ENCODE measurements around the gene SMG7.

SMG7 gene

DNA sequence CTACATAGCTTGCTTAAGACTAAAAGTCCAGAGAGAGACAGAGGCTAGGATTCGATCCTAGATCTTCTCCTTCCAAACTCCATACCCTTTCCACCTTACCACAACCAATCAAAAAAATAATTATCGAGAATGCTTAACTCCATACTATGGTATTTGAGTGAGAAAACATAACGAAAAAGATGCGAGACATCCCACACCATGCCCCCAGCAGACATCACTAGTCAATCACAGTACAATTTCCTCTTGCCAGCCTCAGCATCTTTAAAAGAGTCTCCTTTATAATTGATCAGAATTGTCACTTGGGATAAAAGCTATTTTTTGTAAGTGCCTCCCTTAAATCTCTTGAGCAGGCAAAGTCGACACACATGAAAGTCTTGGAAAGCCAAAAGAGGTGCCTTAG, 117.1 kb downstream of the SMG7 start:
- DNase-seq (ENCODE audit: low read depth in 2 of 2): no peak

DNA sequence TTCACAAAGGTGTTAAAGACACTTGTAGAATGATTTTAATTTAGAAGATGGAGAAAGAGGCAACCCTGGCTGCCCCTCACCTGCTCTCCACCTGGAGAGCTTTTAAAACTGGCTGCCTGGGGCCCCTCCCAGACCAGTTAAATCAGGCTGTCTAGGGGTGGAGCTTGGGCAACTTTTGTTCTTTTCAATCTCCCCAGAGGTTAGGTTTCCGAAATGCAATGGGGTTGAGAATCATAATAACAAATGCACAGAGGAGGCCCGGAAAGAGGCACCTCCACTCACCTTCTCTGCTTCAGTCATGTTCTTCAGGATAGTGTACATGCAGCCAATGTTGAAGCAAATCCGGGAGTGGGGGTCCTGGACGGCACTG, 117.6 kb downstream of the SMG7 start:
- no peak for DNase-seq (ENCODE audit: low read depth in 2 of 2)

DNA sequence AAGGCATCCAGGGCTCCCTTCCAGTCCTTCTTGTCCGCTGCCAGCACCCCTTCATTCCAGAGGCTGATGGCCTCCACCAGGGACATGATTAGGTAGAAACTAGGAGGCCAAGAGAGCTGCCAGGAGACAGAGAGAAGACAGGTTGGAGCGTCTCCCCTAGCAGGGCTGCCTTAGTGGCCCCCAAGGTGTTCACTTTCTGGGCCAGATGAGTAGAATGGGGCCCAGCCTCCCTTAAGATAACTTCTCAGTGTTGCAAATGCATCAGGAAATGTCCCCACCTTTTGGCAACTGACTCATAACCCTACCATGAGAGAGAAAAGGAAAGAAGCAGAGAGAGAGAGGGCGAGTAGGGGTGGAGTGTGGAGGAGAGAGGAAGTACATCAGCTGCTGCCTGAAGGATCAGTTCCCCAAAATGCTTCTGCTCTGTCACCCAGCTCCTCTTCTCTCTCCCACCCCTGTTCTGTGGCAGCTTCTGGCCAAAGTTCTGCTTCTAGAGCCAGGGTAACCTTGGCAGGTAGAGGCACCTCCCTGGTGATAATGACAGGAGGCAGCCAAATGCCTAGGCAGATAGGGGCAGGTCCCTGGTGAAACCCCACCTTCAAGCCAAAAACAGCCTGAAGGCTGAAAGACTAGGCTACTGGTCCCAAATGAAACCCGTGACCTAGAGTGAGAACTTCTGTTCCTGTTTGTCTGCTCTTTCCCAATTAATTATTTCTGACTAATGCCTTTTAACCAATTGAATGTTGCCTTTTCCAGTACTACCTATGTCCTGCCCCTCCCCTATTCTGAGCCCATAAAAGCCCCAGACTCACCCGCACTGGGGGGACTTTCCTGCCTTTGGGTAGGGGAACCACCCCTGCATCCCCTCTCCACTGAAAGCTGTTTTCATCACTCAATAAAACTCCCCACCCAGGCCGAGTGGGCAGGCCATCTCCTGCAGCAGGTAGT, 118.2 kb downstream of the SMG7 start, which contains the start of gene NCF2:
TSS of gene NCF2 (minus strand) at position 216 of the 948 bp plus-strand sequence. CDS start at position 86, 130 bp downstream.
- peak; percentile 18 to 19 for DNase-seq (ENCODE audit: low read depth in 2 of 2)

DNA sequence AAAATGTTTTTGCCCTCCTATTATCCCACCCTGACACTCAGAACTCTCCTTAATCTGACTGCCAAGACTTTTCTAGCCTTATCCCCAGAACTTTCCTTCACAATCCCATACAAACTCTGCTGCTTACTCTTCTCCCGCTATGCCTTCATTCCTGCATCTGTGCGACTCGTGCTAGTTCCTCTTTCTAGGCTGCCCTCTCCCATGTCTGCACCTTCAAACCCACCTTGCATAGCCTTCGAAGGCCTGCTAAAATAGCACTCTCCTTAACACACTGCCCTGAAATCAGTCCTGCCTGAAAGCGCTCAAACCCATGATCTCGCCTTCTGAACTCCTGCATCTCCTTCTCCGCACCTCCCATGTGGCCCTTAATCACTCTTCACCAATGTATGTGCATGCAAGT, 120.4 kb downstream of the SMG7 start:
- DNase-seq (ENCODE audit: low read depth in 2 of 2): no peak

DNA sequence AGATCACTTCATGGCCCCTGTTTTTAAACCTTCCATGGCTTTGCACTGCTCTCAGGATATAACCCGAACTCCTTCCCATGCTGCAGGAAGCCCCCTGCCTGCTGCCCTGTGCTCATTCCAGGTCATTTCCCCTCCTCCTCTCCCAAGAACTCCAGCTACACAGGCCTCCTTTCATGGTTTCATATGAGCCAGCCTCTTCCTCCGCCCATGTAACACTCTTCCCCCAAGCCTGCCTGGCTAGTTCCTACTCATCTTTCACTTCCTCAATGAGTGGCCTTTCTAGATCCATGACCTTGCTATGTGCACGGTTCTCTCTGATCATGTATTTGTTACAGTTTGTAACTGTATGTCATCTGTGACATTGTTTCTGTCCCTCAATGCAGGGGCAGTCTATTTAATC, 121.1 kb downstream of the SMG7 start:
- no peak for DNase-seq (ENCODE audit: low read depth in 2 of 2)

DNA sequence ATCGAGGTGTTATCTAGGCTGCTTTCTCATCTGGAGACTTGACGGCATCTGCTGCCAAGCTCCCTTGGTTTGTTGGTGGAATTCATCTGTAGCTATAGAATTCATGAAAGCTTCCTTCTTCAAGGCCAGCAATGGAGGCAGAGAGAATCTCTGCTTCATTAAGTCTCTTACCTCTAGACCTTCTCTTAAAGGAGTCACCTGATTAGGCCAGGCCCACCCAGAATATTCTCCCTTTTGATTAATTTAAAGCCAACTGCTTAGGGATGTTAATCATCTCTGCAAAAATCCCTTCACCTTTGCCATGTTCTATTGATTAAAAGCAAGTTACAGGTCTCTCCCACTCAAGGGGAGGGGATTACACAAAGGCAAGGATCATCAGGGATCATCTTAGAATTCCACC, 123.2 kb downstream of the SMG7 start:
- DNase-seq (ENCODE audit: low read depth in 2 of 2): no peak

DNA sequence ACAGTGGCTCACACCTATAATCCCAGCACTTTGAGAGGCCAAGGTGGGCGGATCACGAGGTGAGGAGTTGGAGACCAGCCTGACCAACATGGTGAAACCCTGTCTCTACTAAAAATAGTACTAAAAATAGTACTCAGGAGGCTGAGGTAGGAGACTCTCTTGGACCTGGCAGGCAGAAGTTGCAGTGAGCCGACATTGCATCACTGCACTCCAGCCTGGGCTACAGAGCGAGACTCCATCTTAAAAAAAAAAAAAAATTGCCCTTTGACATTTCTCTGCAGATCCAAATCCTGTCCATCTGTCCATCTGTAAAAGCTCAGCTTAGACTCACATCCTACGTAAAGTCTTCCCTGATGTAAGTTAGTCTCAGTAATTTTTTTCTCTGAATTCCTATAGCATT, 124.2 kb downstream of the SMG7 start:
- no peak for DNase-seq (ENCODE audit: low read depth in 2 of 2)

DNA sequence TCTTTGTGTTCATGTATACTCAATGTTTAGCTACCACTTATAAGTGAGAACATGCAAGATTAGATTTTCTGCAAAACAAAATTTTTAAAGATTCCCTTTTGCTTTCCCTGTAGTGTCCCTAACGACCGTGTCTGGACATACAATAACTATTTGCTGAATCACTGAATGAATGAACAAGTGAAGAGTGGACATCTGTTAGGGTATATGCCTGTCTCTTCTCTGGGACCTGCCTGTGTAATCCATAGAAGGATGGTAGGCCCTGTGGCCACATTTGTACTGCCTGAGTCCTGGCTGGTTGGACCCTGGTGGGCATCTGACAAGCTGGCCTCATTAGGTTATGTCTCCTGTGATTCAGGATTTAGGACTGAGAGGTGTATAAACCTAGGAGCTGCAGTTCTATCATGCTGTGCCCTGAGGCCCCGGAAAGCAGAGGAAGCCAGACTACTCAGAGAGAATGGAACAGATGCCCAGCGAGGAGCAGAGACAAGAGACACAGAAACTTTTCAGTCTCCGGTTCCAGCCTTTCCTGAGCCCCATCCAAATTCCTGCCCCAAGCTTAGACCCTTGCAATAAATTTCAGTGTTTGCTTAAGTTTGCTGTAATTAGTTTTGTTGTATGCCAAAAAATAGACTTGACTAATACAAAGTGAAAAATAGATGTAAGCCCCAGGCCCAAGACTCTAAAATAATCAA, 125.5 kb downstream of the SMG7 start:
- no peak for DNase-seq (ENCODE audit: low read depth in 2 of 2)

DNA sequence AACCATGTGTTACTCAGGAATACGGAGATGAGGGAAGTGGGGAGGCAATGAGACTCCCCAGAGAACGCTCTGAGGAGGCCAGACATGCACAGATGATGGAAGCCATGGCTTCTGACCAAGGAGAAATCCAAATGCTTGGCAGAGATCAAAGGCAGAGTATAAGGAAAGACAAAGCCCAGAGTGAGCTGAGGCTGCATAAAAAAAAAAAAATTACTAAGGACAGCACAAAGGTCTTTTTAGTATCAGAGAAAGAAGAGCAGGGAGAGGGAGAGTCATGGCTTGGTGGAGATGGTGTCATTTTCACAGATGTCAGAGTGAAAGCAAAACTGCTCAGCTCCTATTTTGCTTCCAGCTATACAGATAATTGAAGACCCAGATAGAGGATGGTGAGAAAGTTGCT, 126.1 kb downstream of the SMG7 start:
- DNase-seq (ENCODE audit: low read depth in 2 of 2): no peak

DNA sequence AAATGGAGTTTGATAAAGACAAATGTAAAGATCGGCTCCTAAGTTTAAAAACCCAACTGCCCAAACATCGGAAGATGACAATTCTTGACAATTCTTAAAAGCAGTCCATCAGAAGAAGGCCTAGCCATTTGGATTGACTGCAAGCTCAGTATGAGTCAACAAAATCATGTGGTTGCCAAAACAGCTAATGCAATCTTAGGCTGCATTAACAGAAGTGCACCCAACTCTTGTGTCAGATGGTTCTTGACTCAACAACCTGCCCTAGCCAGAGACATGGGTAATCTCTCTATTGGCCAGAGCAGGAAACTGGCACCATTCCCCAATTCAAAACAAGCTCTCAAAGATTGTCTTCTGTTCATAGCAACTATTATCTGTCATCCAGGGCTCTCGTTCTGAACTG, 127.8 kb downstream of the SMG7 start:
- DNase-seq (ENCODE audit: low read depth in 2 of 2): no peak

DNA sequence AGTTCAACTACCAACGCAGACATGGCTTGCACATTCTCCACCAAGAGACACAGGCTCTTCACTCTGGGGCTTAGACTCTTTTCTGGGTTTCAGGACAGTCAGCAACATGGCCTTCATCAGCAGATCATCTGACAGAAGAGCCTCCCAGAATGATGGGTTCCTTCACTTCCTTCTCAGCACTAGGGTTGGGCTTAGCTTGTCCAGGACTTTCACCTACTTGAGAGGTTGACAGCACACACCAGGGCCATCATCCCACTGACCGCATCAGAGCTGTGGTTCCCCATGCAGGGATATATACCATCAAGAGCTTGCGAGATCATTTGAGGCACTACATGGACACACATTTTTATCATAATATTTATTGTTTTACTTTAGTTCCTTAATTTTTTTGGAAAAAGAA, 128.3 kb downstream of the SMG7 start:
- DNase-seq (ENCODE audit: low read depth in 2 of 2): no peak

DNA sequence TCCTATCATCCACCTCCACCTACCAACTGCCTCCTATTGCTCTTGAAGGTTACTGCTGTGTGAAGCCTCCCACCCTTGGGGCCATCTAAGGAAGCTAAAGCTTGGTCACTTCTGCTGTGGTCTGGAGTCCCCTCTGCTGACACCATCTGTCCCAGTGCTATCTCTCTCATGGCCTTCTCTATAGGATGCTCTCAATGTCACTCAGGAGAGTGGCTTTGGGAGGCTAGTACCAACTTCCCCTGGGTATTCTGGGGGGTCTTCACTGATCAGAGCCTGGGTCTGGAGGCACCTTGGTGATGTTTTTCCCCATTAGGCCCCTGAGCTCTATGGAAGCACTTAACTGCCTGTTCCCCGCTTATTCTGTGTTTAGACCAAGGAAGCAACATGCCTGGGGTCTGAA, 130.2 kb downstream of the SMG7 start:
- no peak for DNase-seq (ENCODE audit: low read depth in 2 of 2)

Data from stimulated activated CD4-positive, alpha-beta T cell treated with anti-CD3 and anti-CD28 coated beads, Interleukin-4, amount 100 ng/mL, for 48 hours (primary cell).